Activated CD4-positive, alpha-beta T cell treated with anti-CD3 and anti-CD28 coated beads, Interleukin-2, Interleukin-4, amounts not matched to agents 100 ng/mL and 50 ng/mL, durations not matched to agents 16 hours and 8 hours (primary cell): Measurements from ENCODE around the gene LHX5.
A peak's percentile ranks its signal among the peaks of the same experiment; 100 is the strongest.

Source experiments
- DNase-seq: peaks from one replicate; pipeline ENCODE4 v3.0.0-alpha.2; 2020; ENCODE audit warnings: low spot score

The LHX5 gene

GRCh38 chr12:113439301-113439597 is 32.4 kb downstream of the LHX5 start:
- no peak for DNase-seq

DNA sequence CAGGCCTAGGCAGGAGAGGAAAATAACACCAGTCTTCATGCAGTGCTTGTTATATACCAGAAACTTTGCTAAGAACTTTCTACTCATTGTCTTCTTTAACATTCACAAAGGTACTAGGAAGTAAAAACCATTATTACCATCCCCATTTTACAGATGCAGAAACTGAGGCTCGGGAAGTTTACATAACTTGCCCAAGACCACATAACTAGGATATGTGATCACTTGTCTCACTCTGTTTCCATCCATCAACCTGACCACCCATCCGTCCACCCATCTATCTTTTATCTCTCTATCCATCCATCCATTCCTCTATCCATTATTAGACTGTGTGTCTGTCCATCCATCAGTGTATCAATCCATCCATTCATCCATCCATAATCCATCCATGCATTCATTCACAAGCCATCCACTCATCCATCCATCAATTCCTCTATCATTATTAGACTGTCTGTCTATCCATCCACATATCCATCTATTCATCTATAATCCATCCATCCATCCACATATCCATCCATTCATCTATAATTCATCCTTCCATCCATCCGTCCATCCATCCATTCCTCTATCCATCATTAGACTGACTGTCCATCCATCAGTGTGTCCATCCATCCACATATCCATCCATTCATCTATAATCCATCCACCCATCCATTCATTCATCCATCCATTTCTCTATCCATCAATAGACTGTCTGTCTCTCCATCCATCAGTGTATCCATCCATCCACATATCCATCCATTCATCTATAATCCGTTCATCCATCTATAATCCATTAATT is 33.0 kb downstream of the LHX5 start:
- DNase-seq = no peak

GRCh38 chr12:113437729-113438100 is 34.0 kb downstream of the LHX5 start:
- no peak for DNase-seq

DNA sequence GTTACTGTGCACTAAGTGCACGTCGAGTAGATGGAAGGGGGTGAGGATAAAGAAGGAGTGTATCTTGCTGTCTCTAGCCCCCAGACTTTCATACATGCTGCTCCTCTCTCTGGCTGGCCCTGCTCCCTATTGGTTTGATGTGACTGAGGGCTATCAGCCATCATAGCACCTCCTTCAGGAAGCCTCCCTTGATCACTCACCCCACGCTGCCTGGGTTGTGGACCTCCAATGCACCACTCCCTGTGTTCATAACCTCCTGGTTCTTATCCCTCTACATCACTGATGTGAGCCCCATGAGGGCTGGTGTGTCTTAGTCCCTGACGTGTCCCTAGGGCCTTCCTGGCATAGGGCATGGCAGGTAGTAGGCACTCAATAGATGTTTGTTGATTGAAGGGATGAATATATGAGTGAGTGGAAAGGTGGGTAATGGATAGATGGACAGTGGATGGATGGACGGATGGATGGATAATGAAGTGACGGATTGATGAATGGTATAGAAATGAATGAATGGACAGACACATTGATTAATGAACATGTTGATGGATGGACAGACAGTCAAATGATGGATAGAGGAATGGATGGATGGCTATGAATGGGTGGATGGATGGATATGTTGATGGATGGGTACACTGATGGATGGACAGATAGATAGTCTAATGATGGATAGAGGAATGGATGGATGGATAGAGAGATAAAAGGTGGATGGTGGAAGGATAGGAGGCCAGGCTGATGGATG is 34.5 kb downstream of the LHX5 start:
- no peak for DNase-seq

GRCh38 chr12:113436586-113436985 is 35.1 kb downstream of the LHX5 start:
- DNase-seq = no peak

DNA sequence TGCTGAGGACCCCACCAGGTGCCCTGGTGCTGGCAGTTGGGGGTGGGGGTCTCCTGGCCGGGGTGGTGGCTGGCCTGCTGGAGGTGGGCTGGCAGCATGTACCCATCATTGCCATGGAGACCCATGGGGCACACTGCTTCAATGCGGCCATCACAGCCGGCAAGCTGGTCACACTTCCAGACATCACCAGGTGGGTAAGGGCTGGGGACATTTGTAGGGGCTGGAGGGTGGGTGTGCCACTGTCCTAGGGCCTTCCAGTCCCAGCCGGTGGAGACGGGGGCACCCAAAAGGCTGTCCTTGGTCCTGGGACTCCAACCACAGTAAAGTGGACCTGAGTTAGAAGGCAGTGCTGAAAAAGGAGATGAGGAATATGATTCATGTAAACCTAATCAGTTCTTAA is 36.3 kb downstream of the LHX5 start:
- DNase-seq = no peak

DNA sequence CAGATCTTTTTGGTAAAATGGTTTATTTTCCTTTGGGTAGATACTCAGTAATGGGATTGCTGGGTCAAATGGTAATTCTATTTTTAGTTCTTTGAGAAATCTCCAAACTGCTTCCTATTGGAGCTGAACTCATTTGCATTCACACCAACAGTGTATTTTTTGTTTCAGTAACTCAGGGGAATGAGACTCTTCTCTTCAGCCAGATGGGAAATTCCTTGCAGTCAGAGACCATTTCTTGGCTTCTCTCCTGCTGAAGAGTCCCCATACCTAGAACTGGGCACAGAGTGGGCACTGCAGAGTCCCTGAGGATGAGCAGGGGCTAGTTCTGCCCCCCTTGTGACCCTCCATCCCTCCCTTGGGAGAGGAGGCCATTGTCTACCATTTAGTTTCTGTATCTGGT is 38.7 kb downstream of the LHX5 start:
- DNase-seq = no peak

- DNase-seq = no peak
These were observed 43.2 kb downstream of the LHX5 start for GRCh38 chr12:113428482-113428881.

DNA sequence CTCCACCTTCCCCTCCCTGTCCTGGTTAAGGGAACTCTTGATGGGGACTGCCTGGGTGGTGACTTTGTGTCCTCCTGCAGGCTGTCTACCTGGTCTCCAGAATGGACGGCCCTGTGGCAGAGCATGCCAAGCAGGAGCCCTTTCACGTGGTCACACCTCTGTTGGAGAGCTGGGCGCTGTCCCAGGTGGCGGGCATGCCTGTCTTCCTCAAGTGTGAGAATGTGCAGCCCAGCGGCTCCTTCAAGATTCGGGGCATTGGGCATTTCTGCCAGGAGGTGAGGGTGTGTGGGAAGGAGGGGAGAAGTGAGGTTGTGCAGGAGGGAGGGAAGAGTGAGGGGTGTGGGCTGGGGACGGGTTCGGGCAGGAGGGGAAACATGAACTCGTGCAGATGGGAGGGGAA is 43.8 kb downstream of the LHX5 start:
- DNase-seq = no peak

GRCh38 chr12:113425960-113426453 is 45.7 kb downstream of the LHX5 start:
- peak; percentile 8 for DNase-seq

DNA sequence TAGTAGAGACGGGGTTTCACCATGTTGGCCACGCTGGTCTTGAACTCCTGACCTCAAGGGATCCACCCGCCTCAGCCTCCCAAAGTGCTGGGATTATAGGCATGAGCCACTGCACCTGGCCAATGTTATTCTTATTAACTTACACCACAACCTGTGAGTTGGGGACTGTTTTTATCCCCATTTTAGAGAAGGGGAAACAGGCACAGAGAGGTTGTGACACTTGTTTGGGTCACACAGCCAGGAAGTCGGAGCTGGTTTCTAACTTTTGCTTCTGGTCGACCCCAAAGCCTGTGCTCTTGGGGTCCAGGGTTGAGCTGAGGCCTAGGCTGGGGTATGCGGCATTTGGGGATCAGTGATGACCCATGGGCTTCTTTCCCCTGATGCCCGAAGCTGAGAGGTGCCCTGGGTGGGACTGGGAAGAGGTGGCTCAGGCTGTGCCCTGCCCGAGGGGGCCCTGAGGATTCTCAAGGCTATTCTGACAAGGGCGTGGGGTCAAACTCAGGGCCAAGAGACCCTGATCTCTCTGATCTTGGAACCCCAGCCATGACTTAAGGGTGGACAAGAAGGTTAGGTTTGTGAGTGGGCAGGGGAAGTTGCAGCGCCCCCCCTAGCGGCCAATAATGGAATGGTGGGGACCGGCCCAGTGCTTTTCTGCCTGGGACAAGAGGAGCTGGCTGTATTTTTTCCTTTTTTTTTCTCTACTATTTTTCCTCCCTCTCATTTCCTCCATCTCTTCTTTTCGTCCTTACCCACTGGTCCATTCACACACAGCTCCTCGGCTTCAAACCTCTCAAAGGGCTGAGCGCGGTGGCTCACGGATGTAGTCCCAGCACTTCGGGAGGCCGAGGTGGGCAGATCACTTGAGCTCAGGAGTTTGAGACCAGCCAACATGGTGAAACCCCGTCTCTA is 46.5 kb downstream of the LHX5 start:
- DNase-seq = peak; percentile 50

DNA sequence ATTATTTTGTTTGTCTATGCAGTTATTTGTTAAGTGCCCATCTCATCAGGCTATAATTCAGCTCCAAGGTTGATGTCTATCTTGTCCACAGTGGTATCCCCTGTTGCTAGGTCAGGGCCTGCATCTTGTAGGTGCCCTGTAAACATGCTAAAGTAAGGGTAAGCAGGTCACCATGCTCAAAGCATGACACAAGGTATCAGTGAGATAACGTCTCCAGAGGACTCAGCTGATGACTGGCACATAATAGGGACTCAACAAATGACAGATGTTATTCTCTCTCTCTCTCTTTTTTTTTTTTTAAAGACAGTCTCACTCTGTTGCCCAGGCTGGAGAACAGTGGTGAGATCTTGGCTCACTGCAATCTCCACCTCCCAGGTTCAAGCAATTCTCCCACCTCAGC is 47.2 kb downstream of the LHX5 start:
- no peak for DNase-seq

DNA sequence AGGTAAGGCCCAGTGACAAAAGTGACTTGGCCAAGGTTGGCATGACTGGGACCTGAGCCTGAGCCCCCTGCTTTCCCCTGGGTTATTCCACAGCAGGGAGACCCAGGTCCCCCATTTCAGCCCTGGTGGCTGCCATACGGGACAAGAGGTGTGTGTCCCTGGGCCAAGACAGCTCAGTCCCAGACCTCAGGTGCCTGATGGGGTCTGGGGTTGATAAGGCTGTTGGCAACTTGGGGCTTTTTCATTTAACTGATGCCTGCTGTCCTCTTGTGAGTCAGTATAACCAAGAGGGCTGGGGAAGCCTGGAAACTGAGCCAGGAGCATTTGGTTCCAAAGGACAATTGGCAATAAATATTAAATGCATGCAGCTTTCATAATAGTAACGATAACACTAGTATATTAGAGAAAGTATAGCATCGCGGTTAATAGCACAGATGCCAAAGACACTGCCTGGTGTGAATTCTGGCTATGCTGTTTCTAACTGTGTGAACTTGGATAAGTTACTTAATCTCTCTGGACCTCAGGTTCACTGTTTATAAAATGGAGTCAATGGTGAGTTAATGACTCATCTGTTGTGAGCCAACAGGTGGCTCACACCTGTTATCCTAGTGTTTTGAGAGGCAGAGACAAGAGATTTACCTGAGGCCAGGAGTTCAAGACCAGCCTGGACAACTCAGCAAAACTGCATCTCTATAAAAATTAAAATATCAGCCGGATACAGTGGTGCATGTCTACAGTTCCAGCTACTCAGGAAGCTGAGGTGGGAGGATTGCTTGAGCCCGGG is 48.6 kb downstream of the LHX5 start:
- no peak for DNase-seq

- DNase-seq = peak; percentile 50
These were observed 49.4 kb downstream of the LHX5 start, which contains the start of gene SDSL for GRCh38 chr12:113422030-113422885. Gene SDSL (plus strand): TSS chr12:113422380. CDS start chr12:113427983, 5,603 bp downstream.

DNA sequence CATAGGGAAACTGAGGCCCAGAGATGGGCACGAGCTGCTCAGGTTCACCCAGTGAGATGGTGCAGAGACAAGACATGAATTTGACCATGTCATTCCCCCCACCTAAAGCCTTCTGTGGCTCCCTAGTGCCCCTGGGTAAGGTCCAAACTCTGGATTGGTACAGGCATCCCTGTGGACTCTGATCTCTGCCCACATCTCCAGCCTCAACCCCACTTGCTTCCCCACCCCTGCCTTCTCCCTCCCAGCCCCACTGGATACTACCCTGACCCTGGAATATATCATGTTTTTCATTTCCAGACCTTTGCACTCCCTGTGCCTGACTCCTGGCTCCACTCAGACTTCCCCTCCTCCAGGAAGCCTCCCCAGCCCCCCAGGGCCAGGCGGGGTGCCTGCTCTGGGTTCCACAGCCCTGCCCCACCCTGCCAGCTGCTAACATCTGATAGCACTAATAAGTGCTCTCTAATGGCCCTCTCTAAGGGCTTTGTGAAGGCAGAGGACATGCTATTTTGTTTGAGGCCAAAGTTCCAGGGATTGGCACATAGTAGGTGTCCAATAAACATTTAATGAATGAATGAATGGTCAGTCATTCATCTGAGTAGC is 50.6 kb downstream of the LHX5 start:
- no peak for DNase-seq

DNA sequence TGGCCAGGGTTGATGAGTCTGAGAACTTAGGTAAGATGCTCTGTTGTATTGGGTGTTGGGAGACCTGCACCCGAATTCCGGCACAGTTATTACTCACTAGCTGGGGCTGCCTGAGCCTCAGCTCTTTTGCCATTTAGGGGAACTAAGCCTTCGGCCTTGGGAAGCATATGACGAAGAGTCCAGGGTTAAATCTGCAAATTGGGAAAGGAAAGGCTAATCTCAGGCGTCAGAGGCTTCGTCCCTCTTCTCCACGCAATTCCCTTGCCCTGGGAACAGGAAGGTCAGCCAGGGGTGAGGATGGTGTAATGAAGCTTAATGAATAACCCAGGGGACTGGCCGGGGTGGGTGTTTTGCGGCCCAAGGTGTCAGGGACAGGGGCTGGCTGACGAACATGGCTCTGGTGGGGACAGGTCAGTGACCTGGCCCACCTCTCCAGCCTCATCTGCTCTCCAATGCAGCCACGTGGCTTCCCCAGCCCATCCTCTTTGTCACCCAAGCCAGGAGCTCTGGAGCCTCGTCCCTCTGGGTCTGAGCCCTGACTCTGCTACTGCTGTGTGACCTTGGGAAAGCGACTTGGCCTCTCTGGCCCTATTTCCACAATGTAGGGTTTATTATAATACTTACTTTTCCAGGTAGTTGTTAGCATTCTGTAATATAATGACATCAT is 53.3 kb downstream of the LHX5 start:
- no peak for DNase-seq

DNA sequence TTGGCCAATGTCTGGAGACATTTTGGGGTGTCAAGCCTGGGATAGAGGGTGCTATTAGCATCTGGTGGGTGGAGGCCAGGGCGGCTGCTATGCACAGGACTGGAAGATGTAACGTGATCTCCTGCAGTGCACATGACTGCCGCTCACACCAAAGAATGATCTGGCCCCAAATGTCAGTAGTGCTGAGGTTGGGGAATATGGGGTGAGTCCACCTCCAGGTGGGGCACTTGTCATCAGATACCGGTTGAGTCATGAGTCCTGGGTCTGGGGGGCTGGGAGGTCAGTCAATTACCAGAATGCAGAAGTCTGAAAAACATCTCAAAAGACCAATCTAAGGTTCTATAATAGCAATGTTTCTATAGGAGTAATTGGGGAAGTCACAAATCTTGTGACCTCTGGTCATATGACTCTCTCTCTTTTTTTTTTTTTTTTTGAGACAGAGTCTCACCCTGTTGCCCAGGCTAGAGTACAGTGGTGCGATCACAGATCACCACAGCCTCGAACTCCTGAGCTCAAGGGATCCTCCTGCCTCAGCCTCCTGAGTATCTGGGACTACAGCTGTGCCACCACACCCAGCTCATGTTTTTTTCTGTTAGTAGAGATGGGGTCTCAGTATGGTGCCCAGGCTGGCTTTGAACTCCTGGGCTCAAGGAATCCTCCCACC is 55.4 kb downstream of the LHX5 start:
- DNase-seq = no peak

GRCh38 chr12:113414519-113415038 is 57.1 kb downstream of the LHX5 start:
- DNase-seq = no peak

- no peak for DNase-seq
These were observed 58.2 kb downstream of the LHX5 start for GRCh38 chr12:113413488-113413939.
